Loucy (cell line): ENCODE data around the gene CCIN.

ENCODE experiments used
- H2AFZ ChIP-seq: fragments of 200-600 bp; sonication (generic); 2 replicates; pipeline ENCODE4 v1.6.0; 2016; ENCODE audit warnings: antibody characterized with exemption, mild to moderate bottlenecking, low read length, moderate library complexity
- H3F3A ChIP-seq: fragments of 200-600 bp; 2 replicates; pipeline ENCODE4 v1.6.0; 2016; ENCODE audit warnings: antibody characterized with exemption, low read depth, mild to moderate bottlenecking
- H3K27me3 ChIP-seq: fragments of 200-600 bp; sonication (generic); 2 replicates; pipeline ENCODE4 v1.6.1; 2014; ENCODE audit warnings: low read length, mild to moderate bottlenecking; ENCODE audit not compliant: insufficient read depth, poor library complexity, severe bottlenecking
- H3K36me3 ChIP-seq: fragments of 200-600 bp; sonication (generic); 2 replicates; pipeline ENCODE4 v1.6.1; 2016; ENCODE audit warnings: low read length; ENCODE audit not compliant: insufficient read depth
- H3K4me1 ChIP-seq: fragments of 200-600 bp; sonication (generic); 2 replicates; pipeline ENCODE4 v1.5.1; 2014; ENCODE audit warnings: low read length, mild to moderate bottlenecking; ENCODE audit not compliant: insufficient read depth, poor library complexity, severe bottlenecking
- H3K4me2 ChIP-seq: fragments of 200-600 bp; sonication (generic); 2 replicates; pipeline ENCODE4 v1.6.0; 2014; ENCODE audit warnings: antibody characterized with exemption, low read length, low read depth, mild to moderate bottlenecking; ENCODE audit not compliant: poor library complexity, severe bottlenecking
- H3K4me3 ChIP-seq: fragments of 200-600 bp; sonication (generic); 2 replicates; pipeline ENCODE4 v1.5.1; 2014; ENCODE audit warnings: low read length, mild to moderate bottlenecking, mixed read lengths; ENCODE audit not compliant: poor library complexity, severe bottlenecking
- H3K79me2 ChIP-seq: fragments of 200-600 bp; sonication (generic); 2 replicates; pipeline ENCODE4 v1.6.1; 2014; ENCODE audit warnings: low read length; ENCODE audit not compliant: insufficient read depth
- H3K9ac ChIP-seq: fragments of 200-600 bp; sonication (generic); 2 replicates; pipeline ENCODE4 v1.6.0; 2014; ENCODE audit warnings: mild to moderate bottlenecking, low read depth, low read length, moderate library complexity; ENCODE audit not compliant: poor library complexity, severe bottlenecking
- H3K9me2 ChIP-seq: fragments of 200-600 bp; sonication (generic); replicated peaks from 2 replicates; pipeline ENCODE4 v1.6.1; 2016; ENCODE audit warnings: low read depth, low read length, mixed read lengths
- H3K9me3 ChIP-seq: fragments of 200-600 bp; sonication (generic); 2 replicates; pipeline ENCODE4 v1.6.1; 2014; ENCODE audit warnings: mild to moderate bottlenecking, antibody characterized with exemption, low read length, low read depth; ENCODE audit not compliant: insufficient read depth
- H4K20me1 ChIP-seq: fragments of 200-600 bp; sonication (generic); 2 replicates; pipeline ENCODE4 v1.6.0; 2014; ENCODE audit warnings: antibody characterized with exemption, low read length, mild to moderate bottlenecking; ENCODE audit not compliant: insufficient read depth, poor library complexity, severe bottlenecking
- CTCF ChIP-seq: fragments of 200-600 bp; sonication (generic); conservative IDR thresholded peaks from 2 replicates; pipeline ENCODE4 v1.5.1; 2014; ENCODE audit warnings: mild to moderate bottlenecking, antibody characterized with exemption, low read length
- EZH2phosphoT487 ChIP-seq: fragments of 200-600 bp; IDR thresholded peaks from 2 replicates; pipeline ENCODE4 v1.6.1; 2018; ENCODE audit warnings: antibody characterized with exemption, mild to moderate bottlenecking, moderate library complexity, borderline replicate concordance

Gene CCIN

DNA sequence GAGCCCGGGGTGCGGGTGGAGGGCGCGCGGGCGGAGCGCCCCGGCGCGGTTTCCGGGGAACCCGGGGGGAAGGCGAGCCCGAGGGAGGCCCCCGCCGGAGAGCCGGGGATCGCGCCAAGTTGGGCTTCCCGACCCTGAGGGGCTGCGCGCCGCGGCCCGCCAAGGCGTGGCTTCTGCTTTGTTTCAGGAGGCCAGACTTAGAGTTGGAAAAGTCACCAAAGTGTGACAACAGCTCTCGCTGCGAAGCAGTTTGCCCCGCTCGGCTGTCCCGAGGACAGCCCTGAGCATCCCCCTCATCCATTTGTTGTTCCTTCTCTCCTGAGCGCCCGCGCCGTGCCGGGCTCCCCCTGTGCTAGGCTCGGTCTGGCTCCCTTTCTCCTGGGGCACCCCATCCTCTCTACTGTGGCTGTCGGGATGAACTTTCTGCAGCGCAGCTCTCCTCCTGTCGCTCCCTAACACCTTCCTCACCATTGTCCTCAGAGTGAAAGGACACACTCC, 32.2 kb upstream of the CCIN start:
- H3K4me1 ChIP-seq: peaks cover 53% of the 10 kb centered on the region
- peak overlapping the region; percentile 69; the same call in 1 of the 2 replicates for H2AFZ ChIP-seq
- H3K4me3 ChIP-seq: peak overlapping the region; percentile 73
- peak overlapping the region; percentile 80 for H3K4me2 ChIP-seq
- H3K9me3 ChIP-seq: no peaks in the 10 kb centered on the region
- TF ChIP-seq CTCF (no peak), EZH2phosphoT487 (no peak)
- H3K79me2 ChIP-seq: peaks cover 47% of the 10 kb centered on the region
- H3K36me3 ChIP-seq: no peaks in the 10 kb centered on the region
- H4K20me1 ChIP-seq: peaks cover 9% of the 10 kb centered on the region
- no peaks in the 10 kb centered on the region for H3F3A ChIP-seq
- peak overlapping the region; percentile 78 for H3K9ac ChIP-seq
- H3K27me3 ChIP-seq: no peaks in the 10 kb centered on the region
- no peaks in the 10 kb centered on the region for H3K9me2 ChIP-seq

DNA sequence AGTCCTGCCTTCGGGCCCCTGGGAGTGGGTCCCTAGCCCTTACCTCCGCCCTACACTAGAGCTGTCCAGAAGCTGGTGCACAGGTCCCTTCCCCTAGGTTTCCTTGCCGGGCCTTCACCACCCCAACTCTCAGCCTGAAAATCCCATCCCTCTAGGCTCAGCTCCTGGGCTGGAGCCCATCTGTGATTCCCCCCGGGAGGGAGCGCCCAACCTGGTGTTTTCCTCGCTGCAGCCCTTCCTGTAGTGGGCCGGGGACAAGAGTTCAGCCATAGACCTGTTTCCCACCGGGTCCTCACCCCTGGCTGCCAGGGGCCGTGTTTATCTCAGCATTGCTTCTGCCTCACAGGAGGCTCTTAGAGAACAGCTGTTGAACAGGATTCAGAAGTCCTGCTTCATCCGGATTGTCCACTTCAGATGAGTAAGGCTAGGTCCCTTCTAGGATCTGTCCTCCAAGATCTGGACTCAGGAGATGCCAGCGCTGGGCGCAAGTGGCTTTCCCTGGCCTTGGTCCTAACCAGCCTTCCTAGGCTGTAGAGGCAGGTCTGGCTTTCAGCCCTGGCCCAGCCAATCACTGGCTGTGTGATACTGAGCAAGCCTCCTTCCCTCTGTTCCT, 31.7 kb upstream of the CCIN start:
- no peak for TF ChIP-seq EZH2phosphoT487
- TF ChIP-seq CTCF: no peak

GRCh38 chr9:36138496-36138895, 30.7 kb upstream of the CCIN start:
- H3K9ac ChIP-seq: peak overlapping the region; percentile 41
- H3K9me2 ChIP-seq: no peaks in the 10 kb centered on the region
- peaks cover 63% of the 10 kb centered on the region for H3K79me2 ChIP-seq
- H3K4me2 ChIP-seq: peak overlapping the region; percentile 40
- no peak overlapping the region for H3K4me3 ChIP-seq
- peaks cover 9% of the 10 kb centered on the region for H4K20me1 ChIP-seq
- no peak overlapping the region for H2AFZ ChIP-seq
- H3K27me3 ChIP-seq: no peaks in the 10 kb centered on the region
- H3K36me3 ChIP-seq: no peaks in the 10 kb centered on the region
- H3K4me1 ChIP-seq: peaks cover 69% of the 10 kb centered on the region
- TF ChIP-seq EZH2phosphoT487: no peak
- no peaks in the 10 kb centered on the region for H3K9me3 ChIP-seq
- no peaks in the 10 kb centered on the region for H3F3A ChIP-seq

More for the DNA sequence above, 31.7 kb upstream of the CCIN start:
- no peaks in the 10 kb centered on the region for H3K9me3 ChIP-seq
- H3K9me2 ChIP-seq: no peaks in the 10 kb centered on the region
- no peaks in the 10 kb centered on the region for H3K27me3 ChIP-seq
- H3K4me1 ChIP-seq: peaks cover 59% of the 10 kb centered on the region
- no peaks in the 10 kb centered on the region for H3F3A ChIP-seq
- H3K4me3 ChIP-seq: peak overlapping the region; percentile 73
- 0 out of 2 replicates have a peak overlapping the region, but pooled peaks have one; percentile 69 for H2AFZ ChIP-seq
- H4K20me1 ChIP-seq: peaks cover 9% of the 10 kb centered on the region
- peaks cover 53% of the 10 kb centered on the region for H3K79me2 ChIP-seq
- peak overlapping the region; percentile 78 for H3K9ac ChIP-seq
- H3K4me2 ChIP-seq: peak overlapping the region; percentile 80
- H3K36me3 ChIP-seq: no peaks in the 10 kb centered on the region
